Measurements from ENCODE around the gene LY9. TPM values are rescaled to one million over a fixed set of nuclear protein-coding genes. Genes with fewer than 3 reads are reported as not detected.

LY9 gene
- polyA plus RNA-seq, 1 donor from 2014 or later: 158 TPM

GRCh38 chr1:160761046-160761445 lies 34.9 kb upstream of the LY9 start:
- Mint-ChIP-seq H3K9me3 (no peaks in the 10 kb centered on the region), H3K27me3 (no peaks in the 10 kb centered on the region), H3K27ac (no peak overlapping the region), H3K4me1 (no peaks in the 10 kb centered on the region), H3K36me3 (peaks cover 2% of the 10 kb centered on the region), H3K4me3 (no peak overlapping the region)

GRCh38 chr1:160761886-160762285 lies 34.1 kb upstream of the LY9 start:
- Mint-ChIP-seq H3K36me3 (peaks cover 5% of the 10 kb centered on the region), H3K4me3 (no peak overlapping the region), H3K27ac (no peak overlapping the region), H3K9me3 (no peaks in the 10 kb centered on the region), H3K27me3 (no peaks in the 10 kb centered on the region), H3K4me1 (peaks cover under 1 to 5% (median 2%) of the 10 kb centered on the region in 3 donors)

GRCh38 chr1:160763993-160764392 lies 32.0 kb upstream of the LY9 start:
- Mint-ChIP-seq H3K4me3 (no peak overlapping the region), H3K36me3 (peaks cover 5% of the 10 kb centered on the region)

GRCh38 chr1:160767395-160768294 lies 28.3 kb upstream of the LY9 start:
- Mint-ChIP-seq H3K9me3 (no peaks in the 10 kb centered on the region), H3K4me3 (peak overlapping the region; percentile 85 to 96 (median 88))

More at GRCh38 chr1:160763993-160764392, 32.0 kb upstream of the LY9 start:
- Mint-ChIP-seq H3K4me1 (peaks cover 16 to 18% (median 17%) of the 10 kb centered on the region in 3 donors), H3K27me3 (no peaks in the 10 kb centered on the region), H3K27ac (no peak overlapping the region), H3K9me3 (no peaks in the 10 kb centered on the region)

GRCh38 chr1:160768295-160768657 lies 27.7 kb upstream of the LY9 start:
- H3K27me3 Mint-ChIP-seq: no peaks in the 10 kb centered on the region
- peak overlapping the region; percentile 90 to 97 (median 94) for H3K27ac Mint-ChIP-seq
- peaks cover 20 to 21% (median 20%) of the 10 kb centered on the region in 3 donors for H3K4me1 Mint-ChIP-seq
- no peaks in the 10 kb centered on the region for H3K9me3 Mint-ChIP-seq
- peaks cover 6% of the 10 kb centered on the region for H3K36me3 Mint-ChIP-seq
- H3K4me3 Mint-ChIP-seq: peak overlapping the region; percentile 85 to 96 (median 88)

More at GRCh38 chr1:160767395-160768294, 28.3 kb upstream of the LY9 start:
- Mint-ChIP-seq H3K27ac (peak overlapping the region; percentile 90 to 97 (median 94)), H3K4me1 (peaks cover 16 to 18% (median 17%) of the 10 kb centered on the region in 3 donors), H3K36me3 (peaks cover 6% of the 10 kb centered on the region), H3K27me3 (no peaks in the 10 kb centered on the region)

GRCh38 chr1:160772331-160772730 lies 23.6 kb upstream of the LY9 start:
- H3K27ac Mint-ChIP-seq: no peak overlapping the region
- H3K36me3 Mint-ChIP-seq: peaks cover 3% of the 10 kb centered on the region
- H3K27me3 Mint-ChIP-seq: no peaks in the 10 kb centered on the region
- peaks cover 28 to 38% (median 32%) of the 10 kb centered on the region in 3 donors for H3K4me1 Mint-ChIP-seq
- H3K9me3 Mint-ChIP-seq: no peaks in the 10 kb centered on the region
- H3K4me3 Mint-ChIP-seq: no peak overlapping the region

- Mint-ChIP-seq H3K4me1 (peaks cover 24 to 36% (median 29%) of the 10 kb centered on the region in 3 donors), H3K36me3 (peaks cover 3% of the 10 kb centered on the region), H3K27ac (peak overlapping the region in 2 of 3 donors; percentile 32 to 43), H3K9me3 (no peaks in the 10 kb centered on the region), H3K27me3 (no peaks in the 10 kb centered on the region), H3K4me3 (no peak overlapping the region)
Measured at GRCh38 chr1:160773093-160773492, 22.9 kb upstream of the LY9 start.

- H3K9me3 Mint-ChIP-seq: no peaks in the 10 kb centered on the region
- H3K27ac Mint-ChIP-seq: no peak overlapping the region
- H3K4me3 Mint-ChIP-seq: no peak overlapping the region
- H3K36me3 Mint-ChIP-seq: peaks cover 3% of the 10 kb centered on the region
- H3K4me1 Mint-ChIP-seq: peaks cover 26 to 33% (median 28%) of the 10 kb centered on the region in 3 donors
- H3K27me3 Mint-ChIP-seq: no peaks in the 10 kb centered on the region
Measured at GRCh38 chr1:160774886-160775719, 20.9 kb upstream of the LY9 start.

- Mint-ChIP-seq H3K36me3 (peaks cover 3% of the 10 kb centered on the region), H3K4me3 (peak overlapping the region in 1 of 4 donors; percentile 7), H3K9me3 (no peaks in the 10 kb centered on the region), H3K27ac (peak overlapping the region in 2 of 3 donors; percentile 84 to 90), H3K4me1 (peaks cover 32 to 35% (median 33%) of the 10 kb centered on the region in 3 donors), H3K27me3 (no peaks in the 10 kb centered on the region)
Measured at GRCh38 chr1:160776178-160776577, 19.8 kb upstream of the LY9 start.

GRCh38 chr1:160777486-160778089 lies 18.4 kb upstream of the LY9 start:
- Mint-ChIP-seq H3K36me3 (no peaks in the 10 kb centered on the region), H3K27me3 (no peaks in the 10 kb centered on the region), H3K9me3 (no peaks in the 10 kb centered on the region), H3K4me3 (peak overlapping the region in 1 of 4 donors; percentile 10), H3K4me1 (peaks cover 46 to 50% (median 47%) of the 10 kb centered on the region in 3 donors), H3K27ac (peak overlapping the region; percentile 36 to 77 (median 55))

GRCh38 chr1:160778976-160779375 lies 17.0 kb upstream of the LY9 start:
- Mint-ChIP-seq H3K4me1 (peaks cover 42 to 48% (median 42%) of the 10 kb centered on the region in 3 donors), H3K4me3 (peak overlapping the region in 1 of 4 donors; percentile 60), H3K27ac (peak overlapping the region; percentile 37 to 85 (median 76))

GRCh38 chr1:160779626-160780397 lies 16.2 kb upstream of the LY9 start:
- peak overlapping the region; percentile 37 to 85 (median 76) for H3K27ac Mint-ChIP-seq
- H3K4me3 Mint-ChIP-seq: no peak overlapping the region
- H3K36me3 Mint-ChIP-seq: no peaks in the 10 kb centered on the region
- H3K27me3 Mint-ChIP-seq: no peaks in the 10 kb centered on the region
- peaks cover 35 to 47% (median 42%) of the 10 kb centered on the region in 3 donors for H3K4me1 Mint-ChIP-seq
- H3K9me3 Mint-ChIP-seq: no peaks in the 10 kb centered on the region

More at GRCh38 chr1:160778976-160779375, 17.0 kb upstream of the LY9 start:
- H3K27me3 Mint-ChIP-seq: no peaks in the 10 kb centered on the region
- H3K9me3 Mint-ChIP-seq: no peaks in the 10 kb centered on the region
- no peaks in the 10 kb centered on the region for H3K36me3 Mint-ChIP-seq

- Mint-ChIP-seq H3K27ac (peak overlapping the region in 2 of 3 donors; percentile 16 to 85), H3K9me3 (no peaks in the 10 kb centered on the region)
Measured at GRCh38 chr1:160780398-160780755, 15.6 kb upstream of the LY9 start.

More at GRCh38 chr1:160780398-160780755, 15.6 kb upstream of the LY9 start:
- Mint-ChIP-seq H3K27me3 (no peaks in the 10 kb centered on the region), H3K4me1 (peaks cover 29 to 46% (median 42%) of the 10 kb centered on the region in 3 donors), H3K4me3 (no peak overlapping the region), H3K36me3 (no peaks in the 10 kb centered on the region)

Measured in IgD-negative memory B cell (primary cell).